AG04449 (cell line): Measurements from ENCODE around the gene SULT1A3.

ENCODE experiments used
- CTCF ChIA-PET: fragments of 350-600 bp; formaldehyde crosslinking; extraction: SDS; loops from one replicate; lab custom pipeline; 2021; ENCODE audit warnings: antibody characterized with exemption; lab: Yijun Ruan, JAX
- POLR2A ChIA-PET: fragments of 400-600, 350-600 bp; formaldehyde crosslinking; extraction: SDS; loops from one replicate; lab custom pipeline; 2020; ENCODE audit warnings: antibody characterized with exemption, inconsistent platforms; lab: Yijun Ruan, JAX
- DNase-seq: peaks from one replicate; pipeline ENCODE4 v3.0.0-alpha.2; 2010; ENCODE audit warnings: low read depth, low spot score
- H3K4me3 ChIP-seq: 2 replicates; pipeline ENCODE4 v1.5.1; 2011; ENCODE audit warnings: low read depth, mild to moderate bottlenecking, control low read depth, low read length
- TF ChIP-seq, protein P1 (sequence below): IDR thresholded peaks from one replicate; pipeline ENCODE4 v1.5.1; 2011; ENCODE audit warnings: mild to moderate bottlenecking, moderate library complexity, low read length, control low read depth, inconsistent platforms; ENCODE audit not compliant: insufficient read depth; ENCODE audit errors: missing control alignments

SULT1A3 gene

DNA sequence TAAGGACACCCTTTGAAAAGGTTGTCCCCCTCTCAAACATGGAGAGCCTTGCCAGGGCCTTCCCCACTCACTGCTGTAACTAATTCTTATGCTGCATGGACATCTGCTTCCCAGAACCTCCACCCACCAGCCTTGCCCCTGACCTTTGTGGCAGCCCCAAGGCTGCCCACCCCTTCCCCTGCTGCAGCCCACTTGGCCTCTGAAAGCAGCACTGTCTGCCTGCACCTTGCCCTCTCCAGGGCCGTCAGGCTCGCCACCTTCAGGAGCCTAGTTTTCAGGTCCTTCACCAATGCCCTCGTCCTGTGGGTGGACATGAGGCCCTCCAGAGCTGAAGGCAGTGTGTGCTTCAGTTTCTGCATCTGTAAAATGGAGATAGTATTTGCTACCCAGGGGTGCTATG is 18.3 kb upstream of the SULT1A3 start:
- POLR2A ChIA-PET = interaction anchor here (0.6 kb wide), 1 partner anchor 577 kb away, joined by 3 read pairs; no protein-coding TSS in a partner anchor
- CTCF ChIA-PET = no interaction called here
- TF ChIP-seq, protein P1, sequence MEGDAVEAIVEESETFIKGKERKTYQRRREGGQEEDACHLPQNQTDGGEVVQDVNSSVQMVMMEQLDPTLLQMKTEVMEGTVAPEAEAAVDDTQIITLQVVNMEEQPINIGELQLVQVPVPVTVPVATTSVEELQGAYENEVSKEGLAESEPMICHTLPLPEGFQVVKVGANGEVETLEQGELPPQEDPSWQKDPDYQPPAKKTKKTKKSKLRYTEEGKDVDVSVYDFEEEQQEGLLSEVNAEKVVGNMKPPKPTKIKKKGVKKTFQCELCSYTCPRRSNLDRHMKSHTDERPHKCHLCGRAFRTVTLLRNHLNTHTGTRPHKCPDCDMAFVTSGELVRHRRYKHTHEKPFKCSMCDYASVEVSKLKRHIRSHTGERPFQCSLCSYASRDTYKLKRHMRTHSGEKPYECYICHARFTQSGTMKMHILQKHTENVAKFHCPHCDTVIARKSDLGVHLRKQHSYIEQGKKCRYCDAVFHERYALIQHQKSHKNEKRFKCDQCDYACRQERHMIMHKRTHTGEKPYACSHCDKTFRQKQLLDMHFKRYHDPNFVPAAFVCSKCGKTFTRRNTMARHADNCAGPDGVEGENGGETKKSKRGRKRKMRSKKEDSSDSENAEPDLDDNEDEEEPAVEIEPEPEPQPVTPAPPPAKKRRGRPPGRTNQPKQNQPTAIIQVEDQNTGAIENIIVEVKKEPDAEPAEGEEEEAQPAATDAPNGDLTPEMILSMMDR = no peak
- H3K4me3 ChIP-seq = no peak overlapping the region
- no peak for DNase-seq

DNA sequence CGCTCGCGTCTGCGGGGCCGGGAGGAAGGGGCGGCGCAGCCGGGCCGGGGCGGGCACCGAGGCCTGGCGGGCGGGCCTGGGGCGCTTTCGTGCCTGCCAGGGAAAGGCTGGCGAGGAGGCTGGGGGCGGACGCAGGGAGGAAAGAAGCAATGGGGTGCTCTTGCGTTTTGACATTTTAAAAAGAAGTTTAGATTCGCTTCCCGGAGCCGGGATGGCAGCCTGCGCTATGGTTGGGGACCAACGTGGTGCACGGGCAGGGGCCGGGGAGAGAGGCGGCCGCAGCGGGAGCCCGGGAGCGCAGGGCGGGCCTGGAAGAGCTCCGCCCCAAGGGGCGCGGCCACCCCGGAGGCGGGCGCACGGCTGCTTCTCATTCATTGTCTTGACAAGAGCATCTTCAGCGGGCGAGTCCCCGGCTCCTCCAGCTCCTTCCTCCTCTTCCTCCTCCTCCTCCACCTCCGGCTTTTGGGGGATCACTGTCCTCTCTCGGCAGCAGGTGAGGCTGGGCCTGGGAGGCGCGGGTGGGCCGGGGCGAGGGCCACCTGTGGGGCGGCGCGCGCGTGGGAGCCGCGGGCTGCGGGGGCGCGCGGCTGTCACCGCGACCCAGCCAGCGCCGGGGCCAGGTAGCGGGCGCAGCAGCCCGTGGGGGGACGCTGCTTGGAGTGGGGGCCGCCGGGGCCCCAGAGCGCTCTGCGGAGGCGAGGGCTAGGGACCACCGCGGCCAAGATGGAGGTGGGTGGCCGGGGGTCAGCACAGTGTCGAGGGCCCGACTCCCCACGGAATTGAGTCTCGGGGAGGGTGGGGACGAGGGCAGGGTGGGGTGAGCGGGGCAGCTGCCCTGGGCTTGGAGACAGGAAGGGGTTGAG is 15.6 kb upstream of the SULT1A3 start, which contains the start of gene CORO1A:
CORO1A (plus strand) TSS at position 370 of the 863 bp plus-strand sequence. CDS start 1,608 bp downstream, outside the sequence.
- TF ChIP-seq, protein P1 = no peak
- CTCF ChIA-PET = no interaction called here
- no peak for DNase-seq
- POLR2A ChIA-PET = no interaction called here
- peak within 1 kb of the TSS; percentile 62 for H3K4me3 ChIP-seq

DNA sequence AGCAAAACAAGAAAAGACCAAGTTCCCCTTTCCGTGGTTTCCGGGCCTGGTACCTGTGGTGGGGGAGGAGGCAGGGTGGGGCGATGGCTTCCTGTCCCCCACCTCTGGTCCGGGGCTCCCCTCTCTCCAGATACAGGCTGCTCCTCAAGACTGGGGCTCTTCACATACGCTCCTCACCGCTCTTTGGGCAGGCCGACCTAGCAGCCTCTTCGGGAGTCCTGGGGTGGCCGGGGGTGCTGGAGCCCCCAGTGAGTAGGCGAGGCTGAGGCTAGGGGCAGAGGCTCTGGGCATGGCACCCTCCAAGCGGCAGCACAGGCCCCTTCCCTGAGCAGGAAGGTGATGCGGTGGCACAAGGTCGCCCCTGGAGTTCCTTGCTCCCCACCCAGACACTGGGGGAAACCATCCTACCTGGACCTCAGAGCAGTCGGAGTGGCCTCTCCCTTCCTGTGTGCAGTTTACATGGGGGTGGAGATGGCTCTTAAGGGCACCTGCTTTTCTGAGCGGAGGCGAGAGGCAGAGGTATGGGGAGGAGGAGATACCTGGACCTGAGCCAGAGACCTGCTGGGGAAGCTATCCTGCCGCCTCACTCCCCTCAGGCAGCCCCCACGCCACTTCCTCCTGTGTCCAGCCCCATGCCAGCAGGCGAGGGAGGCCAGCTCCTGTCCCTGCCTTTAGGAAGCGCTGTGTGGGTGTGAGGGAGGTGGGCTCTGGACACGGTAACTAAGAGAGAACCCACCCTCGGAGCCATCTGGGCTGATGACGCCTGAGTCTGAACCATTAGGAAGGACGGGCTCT is 14.8 kb upstream of the SULT1A3 start:
- H3K4me3 ChIP-seq = peak overlapping the region; percentile 62
- ChIA-PET CTCF (no interaction called here), POLR2A (no interaction called here)
- DNase-seq = no peak
- TF ChIP-seq, protein P1 = no peak

DNA sequence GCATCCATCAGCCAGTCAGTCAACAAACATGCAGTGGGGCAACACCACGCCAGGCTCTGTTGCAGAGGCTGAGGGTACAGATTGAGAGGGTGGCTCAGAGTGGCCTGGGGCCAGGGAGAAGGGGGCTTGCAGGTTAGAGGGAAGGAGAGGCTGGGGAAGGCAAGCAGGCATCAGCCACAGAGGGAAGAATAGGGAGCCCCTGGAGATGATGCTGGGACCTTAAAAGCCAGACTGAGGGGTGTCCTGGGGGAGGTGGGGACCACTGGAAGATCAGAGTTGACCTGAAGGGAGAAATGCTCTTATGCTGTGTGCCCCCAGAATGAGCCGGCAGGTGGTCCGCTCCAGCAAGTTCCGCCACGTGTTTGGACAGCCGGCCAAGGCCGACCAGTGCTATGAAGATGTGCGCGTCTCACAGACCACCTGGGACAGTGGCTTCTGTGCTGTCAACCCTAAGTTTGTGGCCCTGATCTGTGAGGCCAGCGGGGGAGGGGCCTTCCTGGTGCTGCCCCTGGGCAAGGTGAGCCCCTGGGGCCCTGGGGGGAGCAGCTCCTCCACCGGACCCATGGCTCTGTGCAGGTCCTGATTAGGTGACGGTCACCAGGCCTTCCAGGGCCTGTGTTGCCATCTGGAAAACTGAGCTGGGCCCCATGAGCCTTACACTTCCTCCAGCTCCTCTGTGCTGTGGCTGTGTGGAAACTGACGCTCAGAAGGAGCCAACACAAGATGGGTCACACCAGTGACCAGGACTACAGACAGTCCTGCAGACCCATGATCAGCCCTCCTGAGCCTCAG is 14.0 kb upstream of the SULT1A3 start:
- TF ChIP-seq, protein P1 = no peak
- ChIA-PET POLR2A (no interaction called here), CTCF (interaction anchor here (0.8 to 1.3 kb wide), 2 partner anchors 94 to 225 kb away, joined by 3 read pairs; partner anchors contain the start of gene TBX6)
- DNase-seq = no peak
- no peak overlapping the region for H3K4me3 ChIP-seq

DNA sequence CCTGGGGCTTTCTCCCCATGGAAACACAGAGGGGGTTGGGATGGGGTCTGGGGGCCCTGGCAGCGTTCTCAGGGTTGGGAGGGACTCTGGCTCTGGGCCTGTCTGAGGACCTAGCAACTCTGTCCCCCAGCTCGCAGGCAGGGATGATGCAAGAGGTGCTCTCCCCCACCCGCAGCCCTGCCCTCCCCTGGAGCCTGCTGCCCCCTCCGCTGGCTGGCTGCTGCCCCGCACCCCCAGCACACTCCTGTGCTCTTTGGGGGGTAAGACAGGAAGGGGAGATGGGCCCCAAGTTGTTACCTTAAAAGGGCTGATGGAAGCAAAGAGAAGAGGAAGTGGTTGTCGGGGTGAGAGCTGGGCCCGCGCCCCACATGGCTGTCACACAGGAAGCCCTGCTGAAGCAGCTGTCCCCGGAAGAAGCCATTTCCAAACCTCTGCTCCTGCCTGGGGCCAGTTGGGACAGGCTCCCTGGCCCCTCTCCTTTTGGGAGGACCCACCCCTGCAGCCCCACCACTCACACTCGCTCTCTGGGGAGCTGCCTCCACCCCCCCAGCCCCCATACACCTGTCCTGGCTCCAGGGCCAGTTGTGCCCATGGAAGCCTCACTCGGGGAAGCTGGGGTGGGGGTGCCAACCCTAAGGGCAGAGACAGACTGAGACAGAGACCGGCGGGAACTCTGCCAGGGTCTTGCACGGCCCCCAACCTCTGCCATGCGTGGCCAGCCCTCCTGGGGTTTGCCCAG is 13.2 kb upstream of the SULT1A3 start:
- CTCF ChIA-PET = interaction anchor here (0.6 to 1.3 kb wide), 3 partner anchors 94 to 224 kb away, joined by 3 read pairs; partner anchors contain the start of gene TBX6
- no peak overlapping the region for H3K4me3 ChIP-seq
- DNase-seq = no peak
- TF ChIP-seq, protein P1 = no peak
- POLR2A ChIA-PET = no interaction called here
